Kidney (tissue), 14 donors: ENCODE measurements around the gene PLCB1. TPM values are rescaled to one million over a fixed set of nuclear protein-coding genes. Genes with fewer than 3 reads are reported as not detected.
"Not testable (repeated sequence)": the region's sequence is repeated elsewhere in the genome, so short reads cannot be mapped to it uniquely, and the experiment has no call there.

ENCODE experiments used
- DNase-seq, 5 donors: peaks; one replicate each; pipeline ENCODE4 v3.0.0-alpha.2; 2013 to 2020
- FAIRE-seq: peaks from 2 replicates; lab custom pipeline; 2012; peaks lifted over from hg19 to GRCh38; lab: Jason Lieb, UNC
- H3K27ac ChIP-seq, 2 donors: one replicate each; pipeline ENCODE4 v1.7.0; 2013; ENCODE audit warnings: low read depth in 2 of 2, low read length in 2 of 2, inconsistent platforms in 1 of 2
- H3K27me3 ChIP-seq: one replicate; pipeline ENCODE4 v1.7.1; 2013; ENCODE audit warnings: low read length, inconsistent platforms; ENCODE audit not compliant: control insufficient read depth, insufficient read depth
- H3K36me3 ChIP-seq, 3 donors: one replicate each; pipeline versions ENCODE4 v1.7.0 to v1.7.1; 2013; ENCODE audit warnings: low read length in 3 of 3, control low read depth in 1 of 3, inconsistent platforms in 1 of 3; ENCODE audit not compliant: insufficient read depth in 3 of 3, control insufficient read depth in 2 of 3
- H3K4me1 ChIP-seq, 3 donors: one replicate each; pipeline versions ENCODE4 v1.7.0 to v1.7.1; 2013; ENCODE audit warnings: low read length in 3 of 3, inconsistent platforms in 1 of 3, low read depth in 1 of 3; ENCODE audit not compliant: control insufficient read depth in 2 of 3, insufficient read depth in 2 of 3
- H3K4me3 ChIP-seq, 3 donors: one replicate each; pipeline versions ENCODE4 v1.7.0 to v1.8.1; 2013; ENCODE audit warnings: low read length in 3 of 3, control low read depth in 1 of 3, inconsistent platforms in 1 of 3
- H3K9ac ChIP-seq, 3 donors: one replicate each; pipeline versions ENCODE4 v1.7.0 to v1.7.1; 2013; ENCODE audit warnings: low read length in 3 of 3, control low read depth in 1 of 3, inconsistent platforms in 1 of 3
- H3K9me3 ChIP-seq, 3 donors: one replicate each; pipeline versions ENCODE4 v1.7.0 to v1.7.1; 2013; ENCODE audit warnings: low read length in 3 of 3, control low read depth in 1 of 3, inconsistent platforms in 1 of 3; ENCODE audit not compliant: control insufficient read depth in 2 of 3, insufficient read depth in 1 of 3
- CTCF ChIP-seq: IDR thresholded peaks from 3 replicates; pipeline ENCODE4 v1.5.1; 2012; ENCODE audit warnings: mild to moderate bottlenecking, moderate library complexity, borderline replicate concordance; ENCODE audit not compliant: insufficient read depth; ENCODE audit errors: extremely low read depth
- intact Hi-C: fragments of 100-400 bp; cut with DNase I; formaldehyde crosslinking; loops from one replicate; pipeline ENCODE4 v1.11.1; 2022
- polyA plus RNA-seq: library from polyadenylated mRNA; stranded (reverse); fragments of 350-450 nt; fragmentation: Illumina TruSeq; extraction: RNeasy Lipid Tissue Mini Kit (QIAGEN cat#74804); gene quantifications from one replicate; pipeline ENCODE4 v1.2.3, GENCODE V29; 2014; ENCODE audit warnings: low read depth, low replicate concordance; ENCODE audit not compliant: insufficient read depth
- total RNA-seq: library from RNA; stranded (reverse); fragmentation: NEBNext Ultra II Directional; extraction: Animal tissue kit (Norgen Biotek cat#: 25700); gene quantifications from one replicate; pipeline ENCODE4 v1.2.1, GENCODE V29; 2021
- donor health status: control.
- donor health status: control.
- donor health status: control.
- donor health status: control.
- donor health status: control.
- donor health status: DM: yes; HTN: yes; CAD: no.
- donor health status: Normal renal cell carcinoma (clear cell type).

The PLCB1 gene
- total and polyA plus RNA-seq, 2 donors from 2014 or later: 9.4 to 107 TPM

DNA sequence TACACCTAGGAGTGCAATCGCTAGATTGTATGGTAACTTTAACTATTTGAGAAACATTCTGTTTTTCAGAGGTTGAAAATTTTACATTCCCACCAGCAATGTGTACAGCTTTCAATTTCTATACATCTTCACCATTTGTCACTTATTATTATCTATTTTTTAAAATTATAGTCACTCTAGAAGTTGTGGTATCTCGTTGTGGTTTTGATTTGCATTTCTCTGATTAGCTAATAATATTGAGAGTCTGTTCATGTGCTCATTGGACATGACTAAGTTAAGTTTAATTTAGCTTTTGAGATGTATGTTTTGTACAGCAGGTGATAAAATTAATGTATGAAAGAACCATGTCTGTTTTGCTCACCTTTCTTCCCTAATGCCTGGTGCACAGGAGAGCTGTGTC, 34.8 kb upstream of the PLCB1 start:
- intact Hi-C loops: no loop called here
- no peaks in the 10 kb centered on the region for H3K4me1 ChIP-seq
- H3K36me3 ChIP-seq: no peaks in the 10 kb centered on the region
- no peak overlapping the region for H3K4me3 ChIP-seq
- no peaks in the 10 kb centered on the region for H3K9me3 ChIP-seq
- FAIRE-seq (no peak), DNase-seq (no peak)
- H3K9ac ChIP-seq: no peak overlapping the region
- no peak overlapping the region for H3K27ac ChIP-seq
- no peak for TF ChIP-seq CTCF
- H3K27me3 ChIP-seq: no peaks in the 10 kb centered on the region

DNA sequence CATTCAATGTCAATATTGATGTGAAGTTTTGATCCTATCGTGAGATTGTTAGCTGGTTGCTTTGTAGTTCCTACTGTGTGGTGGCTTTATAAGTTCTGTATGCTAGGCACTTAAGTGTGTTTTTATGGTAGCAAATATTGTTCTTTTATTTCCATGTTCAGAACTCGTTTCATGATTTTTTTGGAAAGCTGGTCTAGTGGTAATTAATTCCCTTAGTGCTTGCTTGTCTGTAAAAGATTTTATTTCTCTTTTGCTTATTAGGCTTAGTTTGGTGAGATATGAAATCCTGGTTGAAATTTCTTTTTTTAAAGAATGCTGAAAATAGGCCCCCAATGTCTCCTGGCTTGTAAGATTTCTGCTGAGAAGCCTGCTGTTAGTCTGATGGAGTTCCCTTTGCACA, 27.8 kb upstream of the PLCB1 start:
- Histone ChIP-seq H3K27ac (no peak overlapping the region), H3K9me3 (peaks cover 0 to 15% (median 8%) of the 10 kb centered on the region in 3 donors), H3K4me3 (no peak overlapping the region), H3K27me3 (no peaks in the 10 kb centered on the region), H3K36me3 (no peaks in the 10 kb centered on the region), H3K9ac (no peak overlapping the region), H3K4me1 (no peaks in the 10 kb centered on the region)
- FAIRE-seq: no peak
- TF ChIP-seq CTCF: no peak
- intact Hi-C loops: no loop called here
- no peak for DNase-seq

GRCh38 chr20:8114612-8115011, 17.5 kb upstream of the PLCB1 start:
- H3K36me3 ChIP-seq, FAIRE-seq: not testable (repeated sequence)

DNA sequence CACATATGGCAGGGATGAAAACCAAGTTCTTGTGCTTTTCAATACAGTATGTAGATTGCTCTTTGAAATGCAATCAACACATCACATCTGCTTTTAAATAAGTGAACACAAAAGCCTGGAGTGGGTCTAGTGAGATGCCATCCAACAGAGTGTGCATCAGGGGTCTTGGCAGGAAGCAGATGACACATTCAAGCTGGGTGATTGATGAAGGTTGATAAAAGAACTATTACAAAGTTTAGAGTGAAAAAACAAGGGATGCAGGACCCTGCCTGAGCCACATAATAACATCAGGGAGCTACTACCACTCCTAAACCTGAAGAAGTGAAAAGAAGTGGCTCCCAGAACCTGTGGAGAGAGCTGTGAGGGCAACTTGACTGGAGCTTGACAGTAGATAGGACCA, 16.6 kb upstream of the PLCB1 start:
- Histone ChIP-seq H3K9me3 (no peaks in the 10 kb centered on the region), H3K9ac (no peak overlapping the region), H3K27me3 (no peaks in the 10 kb centered on the region), H3K36me3 (no peaks in the 10 kb centered on the region), H3K4me3 (no peak overlapping the region), H3K27ac (no peak overlapping the region), H3K4me1 (no peaks in the 10 kb centered on the region)
- intact Hi-C loops: no loop called here
- FAIRE-seq (no peak), DNase-seq (no peak)
- TF ChIP-seq CTCF: no peak

More at GRCh38 chr20:8114612-8115011, 17.5 kb upstream of the PLCB1 start:
- H3K27ac ChIP-seq, H3K27me3 ChIP-seq, H3K4me1 ChIP-seq, H3K9me3 ChIP-seq, intact Hi-C loops, H3K9ac ChIP-seq, H3K4me3 ChIP-seq, DNase-seq: not testable (repeated sequence)
